Measurements from ENCODE around the gene ZNF74.
"Not testable (repeated sequence)": the region's sequence is repeated elsewhere in the genome, so short reads cannot be mapped to it uniquely, and the experiment has no call there.

GRCh38 chr22:20409385-20409784, 15.4 kb downstream of the ZNF74 start:
- TF ChIP-seq, protein P1, sequence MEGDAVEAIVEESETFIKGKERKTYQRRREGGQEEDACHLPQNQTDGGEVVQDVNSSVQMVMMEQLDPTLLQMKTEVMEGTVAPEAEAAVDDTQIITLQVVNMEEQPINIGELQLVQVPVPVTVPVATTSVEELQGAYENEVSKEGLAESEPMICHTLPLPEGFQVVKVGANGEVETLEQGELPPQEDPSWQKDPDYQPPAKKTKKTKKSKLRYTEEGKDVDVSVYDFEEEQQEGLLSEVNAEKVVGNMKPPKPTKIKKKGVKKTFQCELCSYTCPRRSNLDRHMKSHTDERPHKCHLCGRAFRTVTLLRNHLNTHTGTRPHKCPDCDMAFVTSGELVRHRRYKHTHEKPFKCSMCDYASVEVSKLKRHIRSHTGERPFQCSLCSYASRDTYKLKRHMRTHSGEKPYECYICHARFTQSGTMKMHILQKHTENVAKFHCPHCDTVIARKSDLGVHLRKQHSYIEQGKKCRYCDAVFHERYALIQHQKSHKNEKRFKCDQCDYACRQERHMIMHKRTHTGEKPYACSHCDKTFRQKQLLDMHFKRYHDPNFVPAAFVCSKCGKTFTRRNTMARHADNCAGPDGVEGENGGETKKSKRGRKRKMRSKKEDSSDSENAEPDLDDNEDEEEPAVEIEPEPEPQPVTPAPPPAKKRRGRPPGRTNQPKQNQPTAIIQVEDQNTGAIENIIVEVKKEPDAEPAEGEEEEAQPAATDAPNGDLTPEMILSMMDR (IDR thresholded peaks at IDR 0.05 in 4 of 5, conservative IDR thresholded peaks at IDR 0.05 in 1 of 5) = not testable (repeated sequence)
- TF ChIP-seq POLR2A (IDR thresholded peaks at IDR 0.05) = not testable (repeated sequence)
